Measurements from ENCODE around the gene CDR2.

The CDR2 gene

GRCh38 chr16:22324787-22325597 lies 49.4 kb downstream of the CDR2 start:
- no peak for DNase-seq (ENCODE audit: low read depth)

- no peak for DNase-seq (ENCODE audit: low read depth)
Observed at GRCh38 chr16:22323959-22324786, 50.2 kb downstream of the CDR2 start.

- DNase-seq (ENCODE audit: low read depth), result no peak
Observed at GRCh38 chr16:22323173-22323958, 51.1 kb downstream of the CDR2 start.

GRCh38 chr16:22322741-22323140 lies 51.7 kb downstream of the CDR2 start:
- DNase-seq (ENCODE audit: low read depth), result no peak

- no peak for DNase-seq (ENCODE audit: low read depth)
Observed at GRCh38 chr16:22322021-22322471, 52.4 kb downstream of the CDR2 start.

- DNase-seq (ENCODE audit: low read depth), result peak; percentile 26
Observed at GRCh38 chr16:22321340-22322001, 52.9 kb downstream of the CDR2 start.

- no peak for DNase-seq (ENCODE audit: low read depth)
Observed at GRCh38 chr16:22320572-22321339, 53.7 kb downstream of the CDR2 start.

GRCh38 chr16:22318690-22319358 lies 55.6 kb downstream of the CDR2 start:
- peak; percentile 19 for DNase-seq (ENCODE audit: low read depth)

GRCh38 chr16:22317625-22318024 lies 56.8 kb downstream of the CDR2 start:
- DNase-seq (ENCODE audit: low read depth), result no peak

GRCh38 chr16:22317001-22317530 lies 57.4 kb downstream of the CDR2 start:
- no peak for DNase-seq (ENCODE audit: low read depth)

- no peak for DNase-seq (ENCODE audit: low read depth)
Observed at GRCh38 chr16:22316411-22316811, 58.0 kb downstream of the CDR2 start.

- no peak for DNase-seq (ENCODE audit: low read depth)
Observed at GRCh38 chr16:22315979-22316378, 58.4 kb downstream of the CDR2 start.

- no peak for DNase-seq (ENCODE audit: low read depth)
Observed at GRCh38 chr16:22314661-22315626, 59.5 kb downstream of the CDR2 start.

- DNase-seq (ENCODE audit: low read depth), result no peak
Observed at GRCh38 chr16:22313876-22314470, 60.4 kb downstream of the CDR2 start.

- no peak for DNase-seq (ENCODE audit: low read depth)
Observed at GRCh38 chr16:22312897-22313781, 61.3 kb downstream of the CDR2 start.

GRCh38 chr16:22311520-22311919 lies 62.9 kb downstream of the CDR2 start:
- DNase-seq (ENCODE audit: low read depth), result no peak

GRCh38 chr16:22308824-22309520 lies 65.4 kb downstream of the CDR2 start:
- DNase-seq (ENCODE audit: low read depth), result no peak
